Endothelial cell of umbilical vein (primary cell): Measurements from ENCODE around the gene PTPDC1. TPM values are rescaled to one million over a fixed set of nuclear protein-coding genes. Genes with fewer than 3 reads are reported as not detected.

Experiments
- BruUV-seq: library from RNA; stranded (reverse); fragments of 400-500 nt; replicated peaks from 2 replicates; lab custom pipeline; 2021; lab: Mats Ljungman, UMichigan
- CTCF ChIA-PET: fragments of 300-600, 350-600 bp; sonication (Branson Sonifier 250); formaldehyde crosslinking; loops from one replicate; lab custom pipeline; 2021; ENCODE audit warnings: antibody characterized with exemption, inconsistent platforms; lab: Charles Lee
- POLR2A ChIA-PET: fragments of 300-600, 350-600 bp; sonication (Branson Sonifier 250); formaldehyde crosslinking; loops from one replicate; lab custom pipeline; 2021; ENCODE audit warnings: antibody characterized with exemption, inconsistent platforms; lab: Charles Lee
- DNase-seq: peaks from one replicate; pipeline ENCODE4 v3.0.0-alpha.2; 2011; ENCODE audit warnings: low read depth, low spot score
- FAIRE-seq: peaks from 2 replicates; lab custom pipeline; 2011; peaks lifted over from hg19 to GRCh38; lab: Jason Lieb, UNC
- H2AFZ ChIP-seq: 2 replicates; pipeline ENCODE4 v1.6.0; 2012; ENCODE audit warnings: low read depth, low read length, control low read depth, inconsistent platforms
- H3K27ac ChIP-seq: 2 replicates; pipeline ENCODE4 v1.5.1; 2011; ENCODE audit warnings: low read depth, mild to moderate bottlenecking, control low read depth, low read length, moderate library complexity; ENCODE audit not compliant: insufficient read depth
- H3K27me3 ChIP-seq, 2 experiments: 2 replicates each; pipeline versions ENCODE4 v1.6.0 to v1.6.1; 2011; ENCODE audit warnings: low read length in 2 of 2, mixed read lengths in 1 of 2; ENCODE audit not compliant: control insufficient read depth in 2 of 2, insufficient read depth in 2 of 2
- H3K36me3 ChIP-seq, 2 experiments: 2 replicates in 1 of 2; 3 replicates in 1 of 2; pipeline ENCODE4 v1.5.1; 2011; ENCODE audit warnings: low read length in 2 of 2, mild to moderate bottlenecking in 1 of 2, moderate library complexity in 1 of 2; ENCODE audit not compliant: control insufficient read depth in 2 of 2, insufficient read depth in 2 of 2; ENCODE audit errors: extremely low read depth in 1 of 2
- H3K4me1 ChIP-seq: 3 replicates; pipeline ENCODE4 v1.5.1; 2011; ENCODE audit warnings: mild to moderate bottlenecking, low read length; ENCODE audit not compliant: control insufficient read depth, insufficient read depth; ENCODE audit errors: extremely low read depth
- H3K4me2 ChIP-seq: 2 replicates; pipeline ENCODE4 v1.6.1; 2011; ENCODE audit warnings: low read length, control low read depth, mixed read lengths; ENCODE audit not compliant: insufficient read depth
- H3K4me3 ChIP-seq, 3 experiments: fragments of 200-600 bp in 1 of 3; sonication (generic), shearing (Covaris generic) in 1 of 3; replicated peaks in 1 of 3; 2 replicates each; pipeline ENCODE4 v1.5.1; 2011 to 2016; ENCODE audit warnings: control low read depth in 3 of 3, low read length in 3 of 3, mild to moderate bottlenecking in 2 of 3, inconsistent platforms in 1 of 3, low read depth in 1 of 3, moderate library complexity in 1 of 3; ENCODE audit not compliant: insufficient read depth in 1 of 3
- H3K79me2 ChIP-seq: 2 replicates; pipeline ENCODE4 v1.6.0; 2012; ENCODE audit warnings: low read length, inconsistent platforms; ENCODE audit not compliant: control insufficient read depth, insufficient read depth
- H3K9ac ChIP-seq: replicated peaks from 2 replicates; pipeline ENCODE3; 2011; ENCODE audit warnings: low read length, control low read depth; ENCODE audit not compliant: insufficient read depth; ENCODE audit errors: extremely low read depth
- H3K9me1 ChIP-seq: replicated peaks from 3 replicates; pipeline ENCODE4 v1.6.0; 2011; ENCODE audit warnings: mild to moderate bottlenecking, low read length; ENCODE audit not compliant: control insufficient read depth, insufficient read depth; ENCODE audit errors: extremely low read depth
- H3K9me3 ChIP-seq: replicated peaks from 2 replicates; pipeline ENCODE4 v1.5.1; 2012; ENCODE audit warnings: low read length, inconsistent platforms; ENCODE audit not compliant: control insufficient read depth, insufficient read depth
- H4K20me1 ChIP-seq: replicated peaks from 2 replicates; pipeline ENCODE3; 2011; ENCODE audit warnings: mild to moderate bottlenecking, low read length; ENCODE audit not compliant: control insufficient read depth, insufficient read depth; ENCODE audit errors: extremely low read depth
- CTCF ChIP-seq, 2 donors: IDR thresholded peaks; 1 replicate in 1 of 2; 2 replicates in 1 of 2; pipeline ENCODE4 v1.5.1; 2011; ENCODE audit warnings: low read length in 2 of 2, mild to moderate bottlenecking in 2 of 2, moderate library complexity in 2 of 2, control low read depth in 1 of 2, inconsistent platforms in 1 of 2, low read depth in 1 of 2; ENCODE audit not compliant: insufficient read depth in 1 of 2; ENCODE audit errors: extremely low read depth in 1 of 2
- EZH2 ChIP-seq: IDR thresholded peaks from 2 replicates; pipeline ENCODE4 v1.6.1; 2012; ENCODE audit warnings: borderline replicate concordance, low read depth, mild to moderate bottlenecking, moderate library complexity, low read length, inconsistent platforms; ENCODE audit not compliant: severe bottlenecking
- FOS ChIP-seq: IDR thresholded peaks from 2 replicates; pipeline ENCODE4 v1.6.1; 2011; ENCODE audit warnings: mild to moderate bottlenecking, low read length, moderate library complexity, borderline replicate concordance; ENCODE audit not compliant: insufficient read depth
- GATA2 ChIP-seq: IDR thresholded peaks from 2 replicates; pipeline ENCODE4 v1.7.0; 2011; ENCODE audit warnings: low read depth, mild to moderate bottlenecking, moderate library complexity, mixed read lengths, low read length; ENCODE audit not compliant: insufficient read length, insufficient read depth
- JUN ChIP-seq: IDR thresholded peaks from 2 replicates; pipeline ENCODE4 v1.6.1; 2011; ENCODE audit warnings: borderline replicate concordance, low read depth; ENCODE audit not compliant: insufficient read length, insufficient read depth
- MAX ChIP-seq: IDR thresholded peaks from 2 replicates; pipeline ENCODE4 v1.6.1; 2011; ENCODE audit not compliant: insufficient read depth, insufficient read length
- MYC ChIP-seq: IDR thresholded peaks from one replicate; pipeline ENCODE4 v1.6.1; 2011; ENCODE audit warnings: mild to moderate bottlenecking, low read depth, low read length
- POLR2A ChIP-seq: IDR thresholded peaks from 2 replicates; pipeline ENCODE4 v1.6.1; 2012; ENCODE audit warnings: low read depth, mild to moderate bottlenecking, control low read depth, low read length
- POLR2AphosphoS5 ChIP-seq: IDR thresholded peaks from 2 replicates; pipeline ENCODE4 v1.6.1; 2012; ENCODE audit warnings: low read depth, mild to moderate bottlenecking, control low read depth, low read length, moderate library complexity; ENCODE audit not compliant: insufficient read depth
- dilution Hi-C: fragments of 300-500 bp; cut with MboI; formaldehyde crosslinking; loops from one replicate; pipeline ENCODE4 v1.15.0; 2019; ENCODE audit warnings: low sequenced_read_pairs; ENCODE audit not compliant: extremely low pct_ligation_motif_present
- intact Hi-C: fragments of 100-400 bp; cut with micrococcal nuclease; formaldehyde crosslinking; loops from one replicate; pipeline ENCODE4 v1.10.0; 2022
- polyA plus RNA-seq, 4 experiments: library from polyadenylated mRNA; depleted of rRNA in 3 of 4; stranded (reverse) in 3 of 4; unstranded in 1 of 4; fragments of >200 nt; gene quantifications; 2 replicates each; pipeline versions ENCODE4 v1.2.1 to v1.2.3, GENCODE V29; 2011 to 2012; ENCODE audit warnings: missing spikeins in 1 of 4
- total RNA-seq: library from RNA; stranded (reverse); gene quantifications from 2 replicates; pipeline ENCODE4 v1.2.3, GENCODE V29; 2021

The PTPDC1 gene
- total and polyA plus RNA-seq, 2 donors (not counting 3 experiments of a cell fraction or from before 2014, with no cell fraction given) = 4.3 to 9.1 TPM

GRCh38 chr9:94042516-94043360 lies 41.5 kb upstream of the PTPDC1 start:
- no peaks in the 10 kb centered on the region for H3K27me3 ChIP-seq
- ChIA-PET CTCF (no interaction called here), POLR2A (no interaction called here)
- H3K36me3 ChIP-seq = no peaks in the 10 kb centered on the region
- no peak overlapping the region for H3K9ac ChIP-seq
- H3K27ac ChIP-seq = no peak overlapping the region
- intact Hi-C loops = no loop called here
- TF ChIP-seq EZH2 = no peak
- no peak for TF ChIP-seq JUN
- TF ChIP-seq GATA2 = no peak
- TF ChIP-seq MYC = no peak
- TF ChIP-seq CTCF (IDR thresholded peaks at IDR 0.05; ENCODE audit: extremely low read depth in 1 of 2, insufficient read depth in 1 of 2, low read depth in 1 of 2, low read length in 2 of 2) = no peak
- TF ChIP-seq POLR2A = no peak
- TF ChIP-seq POLR2AphosphoS5 = no peak
- TF ChIP-seq FOS = no peak
- TF ChIP-seq MAX = no peak
- H2AFZ ChIP-seq = no peak overlapping the region
- H4K20me1 ChIP-seq = no peaks in the 10 kb centered on the region
- no TSS peak for BruUV-seq
- H3K4me1 ChIP-seq = no peaks in the 10 kb centered on the region
- no peak for DNase-seq
- H3K4me2 ChIP-seq = no peak overlapping the region
- no peak overlapping the region for H3K4me3 ChIP-seq
- FAIRE-seq = no peak
- no peaks in the 10 kb centered on the region for H3K9me3 ChIP-seq
- dilution Hi-C loops = no loop called here
- no peaks in the 10 kb centered on the region for H3K9me1 ChIP-seq
- no peaks in the 10 kb centered on the region for H3K79me2 ChIP-seq
